Chondrocyte (in vitro differentiated cells): ENCODE data around the gene ARHGEF11. TPM values are rescaled to one million over a fixed set of nuclear protein-coding genes. Genes with fewer than 3 reads are reported as not detected.

Experiments used
- DNase-seq: peaks from one replicate; pipeline ENCODE4 v3.0.0; 2021; ENCODE audit warnings: mixed read lengths, low spot score
- H3K27ac Mint-ChIP-seq: one replicate; pipeline ENCODE4 v1.8.0; 2021; ENCODE audit warnings: mild to moderate bottlenecking, moderate library complexity, mixed read lengths; ENCODE audit not compliant: unreplicated experiment
- H3K27me3 Mint-ChIP-seq: 2 replicates; pipeline ENCODE4 v1.8.0; 2021; ENCODE audit warnings: low read depth, mixed read lengths
- H3K36me3 Mint-ChIP-seq: 2 replicates; pipeline ENCODE4 v1.8.0; 2021; ENCODE audit warnings: low read depth, mixed read lengths
- H3K4me1 Mint-ChIP-seq: 2 replicates; pipeline ENCODE4 v1.8.0; 2021; ENCODE audit warnings: low read depth, mild to moderate bottlenecking, mixed read lengths
- H3K4me3 Mint-ChIP-seq: one replicate; pipeline ENCODE4 v1.8.0; 2021; ENCODE audit warnings: mild to moderate bottlenecking, moderate library complexity, mixed read lengths; ENCODE audit not compliant: unreplicated experiment
- H3K9me3 Mint-ChIP-seq: 2 replicates; pipeline ENCODE4 v1.8.0; 2021; ENCODE audit warnings: low read depth, mixed read lengths
- total RNA-seq: library from RNA; stranded (reverse); gene quantifications from 3 replicates; pipeline ENCODE4 v1.2.1, GENCODE V29; 2021
- TF ChIP-seq, protein P1 (sequence below): fragments of 200-600 bp; sonication (generic); IDR thresholded peaks from 2 replicates; pipeline ENCODE4 v1.5.0; 2021; ENCODE audit warnings: antibody characterized with exemption, mild to moderate bottlenecking, moderate library complexity

ARHGEF11 gene
- total RNA-seq, 1 donor from 2014 or later: 34.8 TPM

DNA sequence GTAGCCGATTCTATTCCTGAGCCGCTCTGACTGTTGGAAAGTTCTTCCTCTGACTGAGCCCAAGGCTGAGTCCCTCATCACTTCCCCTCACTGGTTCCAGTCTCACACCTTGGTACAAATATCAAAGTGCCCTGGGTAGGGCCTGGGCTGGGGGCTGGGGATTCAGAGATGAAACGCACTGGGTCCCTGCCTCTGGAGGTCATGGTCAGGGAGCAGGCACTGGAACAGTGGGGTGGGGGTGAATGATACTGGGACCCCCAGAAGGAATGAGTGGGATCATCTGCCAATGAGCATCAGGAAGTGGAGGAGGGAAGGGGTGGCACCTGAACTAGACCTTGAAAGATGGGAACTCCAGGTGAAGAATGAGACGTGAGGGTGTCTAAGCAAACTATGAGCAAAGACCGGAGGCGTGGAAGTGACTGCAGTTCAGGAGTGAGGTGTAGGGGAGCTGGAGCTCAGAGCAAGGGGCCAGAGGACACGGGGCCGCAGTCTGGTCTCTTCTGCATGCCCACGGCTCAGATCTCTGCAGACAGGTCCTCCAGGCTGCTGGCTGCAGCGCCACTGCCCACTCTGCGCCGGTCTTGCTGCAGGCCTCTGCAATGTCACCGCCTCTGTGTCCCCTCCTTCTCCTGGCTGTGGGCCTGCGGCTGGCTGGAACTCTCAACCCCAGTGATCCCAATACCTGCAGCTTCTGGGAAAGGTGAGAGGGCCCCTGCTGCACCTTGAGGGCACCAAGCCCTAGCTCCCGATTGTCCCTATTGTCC, 142.0 kb downstream of the ARHGEF11 start:
- H3K4me1 Mint-ChIP-seq: peaks cover 23% of the 10 kb centered on the region
- no peak overlapping the region for H3K4me3 Mint-ChIP-seq
- H3K9me3 Mint-ChIP-seq: no peaks in the 10 kb centered on the region

DNA sequence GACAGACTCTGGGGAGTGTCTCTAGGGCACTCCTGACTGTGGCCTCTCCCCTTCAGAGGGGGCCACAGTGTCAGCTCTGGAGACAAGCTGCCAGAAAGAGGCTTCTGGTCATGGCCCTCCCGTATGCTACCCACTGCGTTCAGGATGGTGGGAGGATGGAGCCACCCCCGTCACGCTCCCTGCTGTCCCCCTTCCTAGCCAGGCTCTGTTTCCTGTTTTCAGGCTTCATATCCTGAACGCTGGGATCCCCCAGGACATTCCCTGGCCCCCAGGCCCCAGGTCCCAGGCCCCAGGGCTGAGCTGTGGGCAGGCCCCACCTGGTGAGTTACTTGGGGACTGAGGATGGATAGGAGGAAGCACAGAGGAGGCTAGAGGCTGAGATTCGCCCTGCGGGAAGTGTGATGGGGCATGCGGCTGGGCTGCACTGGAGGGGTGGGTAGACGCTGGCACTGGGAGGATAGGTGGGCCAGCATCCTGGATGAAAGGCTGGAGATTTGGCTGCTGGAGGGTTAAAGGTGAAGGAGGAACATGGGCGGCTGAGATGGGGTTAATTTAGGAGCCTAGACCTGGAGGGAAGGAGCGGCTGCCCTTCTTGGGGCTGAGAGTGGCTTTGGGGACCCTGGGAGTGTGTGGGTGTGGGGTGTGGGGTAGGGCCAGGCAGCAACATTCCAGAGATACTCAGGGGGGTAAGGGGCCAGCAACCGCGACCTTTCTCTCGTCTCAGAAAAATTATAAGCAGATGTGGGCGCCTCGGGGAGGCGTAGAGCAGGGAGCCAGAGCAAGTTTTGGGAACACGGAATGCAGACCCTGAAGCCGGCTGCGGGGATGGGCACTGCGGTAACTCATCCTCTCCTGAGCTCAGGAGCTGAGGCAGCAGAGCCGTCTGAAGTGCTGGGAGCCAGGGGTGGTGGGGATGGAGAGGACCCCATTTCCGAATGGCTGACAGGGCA, 143.3 kb downstream of the ARHGEF11 start:
- DNase-seq: peak; percentile 74
- H3K4me1 Mint-ChIP-seq: peaks cover 35% of the 10 kb centered on the region
- H3K27ac Mint-ChIP-seq: no peak overlapping the region
- H3K9me3 Mint-ChIP-seq: no peaks in the 10 kb centered on the region
- no peak overlapping the region for H3K4me3 Mint-ChIP-seq
- TF ChIP-seq, protein P1, sequence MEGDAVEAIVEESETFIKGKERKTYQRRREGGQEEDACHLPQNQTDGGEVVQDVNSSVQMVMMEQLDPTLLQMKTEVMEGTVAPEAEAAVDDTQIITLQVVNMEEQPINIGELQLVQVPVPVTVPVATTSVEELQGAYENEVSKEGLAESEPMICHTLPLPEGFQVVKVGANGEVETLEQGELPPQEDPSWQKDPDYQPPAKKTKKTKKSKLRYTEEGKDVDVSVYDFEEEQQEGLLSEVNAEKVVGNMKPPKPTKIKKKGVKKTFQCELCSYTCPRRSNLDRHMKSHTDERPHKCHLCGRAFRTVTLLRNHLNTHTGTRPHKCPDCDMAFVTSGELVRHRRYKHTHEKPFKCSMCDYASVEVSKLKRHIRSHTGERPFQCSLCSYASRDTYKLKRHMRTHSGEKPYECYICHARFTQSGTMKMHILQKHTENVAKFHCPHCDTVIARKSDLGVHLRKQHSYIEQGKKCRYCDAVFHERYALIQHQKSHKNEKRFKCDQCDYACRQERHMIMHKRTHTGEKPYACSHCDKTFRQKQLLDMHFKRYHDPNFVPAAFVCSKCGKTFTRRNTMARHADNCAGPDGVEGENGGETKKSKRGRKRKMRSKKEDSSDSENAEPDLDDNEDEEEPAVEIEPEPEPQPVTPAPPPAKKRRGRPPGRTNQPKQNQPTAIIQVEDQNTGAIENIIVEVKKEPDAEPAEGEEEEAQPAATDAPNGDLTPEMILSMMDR: no peak
- H3K27me3 Mint-ChIP-seq: peaks cover 2% of the 10 kb centered on the region
- H3K36me3 Mint-ChIP-seq: no peaks in the 10 kb centered on the region

More for the DNA sequence above, 142.0 kb downstream of the ARHGEF11 start:
- TF ChIP-seq, protein P1: no peak
- no peaks in the 10 kb centered on the region for H3K36me3 Mint-ChIP-seq
- DNase-seq: peak; percentile 83
- no peak overlapping the region for H3K27ac Mint-ChIP-seq
- H3K27me3 Mint-ChIP-seq: peaks cover 2% of the 10 kb centered on the region

DNA sequence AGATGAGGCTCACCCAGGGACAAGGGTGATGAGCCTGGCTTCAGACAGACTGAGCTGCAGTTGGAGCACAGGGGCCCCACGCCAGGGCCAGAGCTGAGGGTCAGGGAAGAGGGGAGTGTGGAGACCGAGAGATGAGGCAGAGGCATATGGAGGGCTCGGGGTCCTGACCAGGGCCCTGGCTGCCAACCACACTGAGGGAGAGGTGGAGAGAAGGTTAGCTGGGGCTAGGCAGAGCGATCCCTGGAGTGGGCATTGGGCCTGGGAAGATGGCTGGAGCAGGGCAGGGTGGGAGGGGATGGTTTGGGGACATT, 144.0 kb downstream of the ARHGEF11 start:
- H3K36me3 Mint-ChIP-seq: no peaks in the 10 kb centered on the region
- peaks cover 38% of the 10 kb centered on the region for H3K4me1 Mint-ChIP-seq
- TF ChIP-seq, protein P1: no peak
- no peak overlapping the region for H3K4me3 Mint-ChIP-seq
- H3K9me3 Mint-ChIP-seq: no peaks in the 10 kb centered on the region
- H3K27me3 Mint-ChIP-seq: peaks cover 2% of the 10 kb centered on the region
- no peak overlapping the region for H3K27ac Mint-ChIP-seq
- peak; percentile 76 for DNase-seq

DNA sequence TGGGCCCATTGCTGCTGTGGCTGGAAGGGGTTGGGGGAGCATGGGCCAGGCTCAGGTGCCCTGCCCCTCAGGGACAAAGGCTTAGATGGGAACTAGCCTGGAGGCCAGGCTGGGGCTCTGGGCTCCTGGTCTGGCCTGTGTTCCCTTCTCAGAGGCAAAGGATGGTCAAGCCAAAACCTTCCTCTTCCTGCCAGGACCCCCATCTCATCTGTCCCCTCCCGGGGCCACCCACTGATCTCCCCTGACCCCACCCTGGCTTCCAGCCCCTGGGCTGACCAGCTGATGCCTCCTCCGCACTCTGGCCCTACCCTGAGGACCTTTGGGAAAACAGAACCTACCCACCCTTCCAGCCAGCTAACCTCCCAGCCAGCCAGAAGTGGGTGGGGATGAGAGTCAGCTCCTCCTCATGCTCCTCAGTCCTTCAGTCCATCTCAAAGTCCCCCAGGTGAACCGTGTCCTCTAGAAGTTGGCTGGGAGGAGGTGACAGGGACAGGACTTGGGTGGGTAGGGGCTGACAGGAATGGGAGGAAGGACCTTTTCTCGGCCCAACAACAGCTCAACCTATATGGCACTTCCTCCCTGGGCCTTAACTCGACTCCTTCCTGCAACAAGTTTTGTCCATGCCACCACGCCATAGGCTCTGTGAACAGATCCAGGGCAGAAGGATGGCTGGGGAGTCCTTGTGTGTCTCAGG, 144.5 kb downstream of the ARHGEF11 start:
- TF ChIP-seq, protein P1: no peak
- H3K9me3 Mint-ChIP-seq: no peaks in the 10 kb centered on the region
- no peaks in the 10 kb centered on the region for H3K36me3 Mint-ChIP-seq
- peak; percentile 50 for DNase-seq
- H3K4me3 Mint-ChIP-seq: no peak overlapping the region
- peaks cover 2% of the 10 kb centered on the region for H3K27me3 Mint-ChIP-seq
- peaks cover 43% of the 10 kb centered on the region for H3K4me1 Mint-ChIP-seq
- no peak overlapping the region for H3K27ac Mint-ChIP-seq
